Activated T-cell treated with anti-CD3 and anti-CD28 coated beads, Interleukin-2, amount 50 U/mL, for 1 hour (primary cell): Measurements from ENCODE around the gene SMYD3.

Source experiments
- DNase-seq: peaks from one replicate; pipeline ENCODE4 v3.0.0-alpha.2; 2020

The SMYD3 gene

DNA sequence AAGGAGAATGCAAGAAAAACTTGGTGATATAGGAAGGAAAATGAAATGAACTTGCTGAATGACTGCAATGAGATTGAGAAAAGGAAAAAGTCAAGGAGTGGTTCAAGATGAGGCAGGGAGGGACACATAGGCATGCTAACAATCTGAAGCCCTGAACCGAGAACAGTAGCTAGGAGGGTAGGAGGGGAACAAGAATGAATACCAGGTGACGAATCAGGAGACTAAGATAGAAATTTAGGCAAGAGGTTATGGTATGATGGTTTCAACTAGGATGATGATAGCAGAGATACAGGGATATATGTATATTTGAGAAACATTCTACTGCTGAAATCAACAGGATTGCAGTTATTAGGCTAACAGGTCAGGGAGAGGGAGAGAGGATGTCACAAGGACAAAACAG is 44.1 kb downstream of the SMYD3 start:
- DNase-seq: no peak

DNA sequence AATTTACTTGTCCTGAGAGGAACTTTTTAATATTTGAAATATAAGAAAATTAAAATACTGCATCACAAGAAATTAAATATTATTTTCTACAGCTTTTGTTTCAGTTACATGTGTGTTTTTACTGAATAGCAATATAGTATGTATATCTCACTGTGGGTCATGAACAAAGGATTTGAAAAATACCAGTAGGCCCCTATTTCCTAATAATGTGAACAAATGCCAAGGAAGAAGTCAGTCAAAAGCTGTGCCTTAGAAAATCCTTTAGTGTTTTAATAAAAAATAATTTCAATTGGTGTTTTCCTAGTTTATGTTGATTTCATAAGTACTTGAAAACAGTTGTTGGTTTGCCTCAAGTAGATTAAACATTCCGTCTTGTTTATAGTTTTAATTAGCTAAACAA is 46.7 kb downstream of the SMYD3 start:
- DNase-seq: no peak

DNA sequence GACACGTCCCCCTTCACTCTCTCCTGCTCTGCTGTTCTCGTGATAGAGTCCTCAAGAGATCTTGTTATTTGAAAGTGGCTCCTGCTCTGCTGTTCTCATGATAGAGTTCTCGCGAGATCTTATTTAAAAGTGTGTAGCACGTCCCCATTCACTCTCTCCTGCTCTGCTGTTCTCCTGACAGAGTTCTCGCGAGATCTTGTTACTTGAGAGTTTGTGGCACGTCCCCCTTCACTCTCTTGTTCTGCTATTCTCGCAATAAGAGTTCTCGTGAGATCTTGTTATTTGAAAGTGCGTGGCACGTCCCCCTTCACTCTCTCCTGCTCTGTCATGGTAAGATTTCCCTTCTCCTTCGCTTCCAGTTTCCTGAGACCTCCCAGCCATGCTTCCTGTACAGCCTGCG is 47.9 kb downstream of the SMYD3 start:
- no peak for DNase-seq

DNA sequence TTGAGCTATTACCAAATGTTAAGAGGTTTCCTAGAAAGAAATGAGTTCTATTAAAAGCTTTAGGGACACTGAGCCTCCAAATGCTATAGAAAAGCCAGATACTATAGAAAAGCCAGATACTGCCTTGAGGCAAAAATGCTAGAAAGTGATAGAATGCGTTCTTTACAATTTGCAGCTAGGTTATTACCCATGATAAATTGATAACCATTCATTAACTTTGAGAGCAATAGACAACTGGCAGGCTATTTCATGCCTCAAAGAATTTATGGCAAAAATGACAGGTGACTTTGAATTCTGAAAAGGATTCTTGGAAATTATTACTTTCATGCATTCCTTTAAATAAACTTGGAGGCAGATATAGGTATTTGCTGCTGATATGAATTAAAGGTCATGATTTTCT is 51.6 kb downstream of the SMYD3 start:
- DNase-seq: no peak

DNA sequence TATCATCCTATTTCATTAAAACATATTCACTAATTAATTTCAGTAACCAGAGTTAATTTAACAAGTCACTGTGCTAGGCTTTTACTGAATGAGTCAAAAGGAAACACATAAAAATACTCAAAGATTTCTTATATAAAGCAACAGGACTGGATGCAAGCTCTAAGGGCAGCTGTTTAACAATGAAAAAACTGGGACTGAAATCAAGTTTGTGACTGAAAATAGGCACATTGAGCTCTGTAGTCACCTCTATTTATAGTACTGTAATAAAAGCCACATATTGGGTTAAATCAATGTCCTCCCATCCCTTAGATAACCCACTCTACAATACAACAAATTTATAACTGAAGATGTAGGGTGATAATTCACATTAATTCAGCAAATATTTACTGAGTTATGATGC is 52.4 kb downstream of the SMYD3 start:
- DNase-seq: no peak

DNA sequence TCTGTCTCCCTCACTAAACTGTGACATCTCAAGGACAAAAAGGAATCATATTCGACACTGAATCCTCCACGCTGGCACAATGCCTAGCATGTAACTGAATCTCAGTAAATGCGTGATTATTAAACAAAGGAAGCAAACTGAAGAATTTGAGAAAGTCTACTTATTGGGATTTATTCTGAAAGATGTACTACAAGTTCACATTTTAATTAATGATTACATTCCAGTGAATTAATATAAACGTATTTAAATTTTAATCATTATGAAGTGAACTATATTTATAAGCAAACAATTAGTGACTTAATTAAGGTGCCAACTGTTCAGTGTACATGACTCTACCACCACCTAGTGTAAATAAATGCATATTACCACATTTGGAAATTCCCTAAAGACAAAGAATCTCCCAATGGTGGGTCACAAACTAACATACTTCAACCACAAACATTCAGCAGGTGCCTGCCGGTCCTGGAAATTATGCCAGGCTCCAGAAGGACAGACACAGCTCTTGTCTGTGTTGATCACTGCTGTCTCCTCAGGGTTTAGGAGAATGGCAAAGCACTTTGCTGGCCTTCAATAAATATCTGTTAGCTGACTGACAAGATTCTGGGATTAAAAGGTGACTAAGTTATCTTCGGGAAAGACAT is 56.3 kb downstream of the SMYD3 start:
- no peak for DNase-seq

DNA sequence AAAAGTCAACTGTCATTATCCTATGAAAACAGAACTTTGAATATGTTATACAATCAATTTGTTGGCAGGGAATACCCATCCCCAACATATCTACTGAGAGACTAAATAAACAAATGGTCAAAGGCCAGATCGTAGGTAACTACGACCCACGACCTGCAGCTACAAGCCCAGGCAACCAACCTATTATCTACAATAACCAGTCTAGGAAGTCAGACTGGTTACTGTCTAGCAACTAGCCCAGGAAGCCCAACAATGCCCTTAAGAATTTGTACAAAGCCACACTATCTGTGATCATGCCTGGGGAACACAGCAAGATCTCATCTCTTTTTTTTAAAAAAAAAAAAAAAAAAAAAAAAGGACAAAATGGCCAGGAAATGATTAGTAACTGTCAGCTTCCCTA is 58.7 kb downstream of the SMYD3 start:
- no peak for DNase-seq

DNA sequence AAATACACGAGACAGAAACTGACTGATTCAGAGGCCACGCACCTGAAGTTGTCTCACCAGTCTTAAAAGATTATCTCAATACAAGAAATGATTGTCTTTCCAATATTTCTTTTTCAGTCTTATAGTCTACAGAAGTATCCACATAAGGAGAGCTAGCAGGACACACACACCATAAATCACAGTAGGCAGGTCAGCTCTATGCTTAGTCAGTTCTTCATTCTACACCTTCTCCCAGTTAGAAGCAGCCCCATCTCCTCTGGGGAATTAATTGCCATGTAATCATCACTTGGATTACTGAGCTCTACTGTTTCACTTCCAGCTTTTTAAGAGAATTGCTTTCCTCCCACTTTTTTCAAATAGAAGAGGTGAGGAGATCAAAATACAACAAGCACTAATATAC is 59.6 kb downstream of the SMYD3 start:
- no peak for DNase-seq

DNA sequence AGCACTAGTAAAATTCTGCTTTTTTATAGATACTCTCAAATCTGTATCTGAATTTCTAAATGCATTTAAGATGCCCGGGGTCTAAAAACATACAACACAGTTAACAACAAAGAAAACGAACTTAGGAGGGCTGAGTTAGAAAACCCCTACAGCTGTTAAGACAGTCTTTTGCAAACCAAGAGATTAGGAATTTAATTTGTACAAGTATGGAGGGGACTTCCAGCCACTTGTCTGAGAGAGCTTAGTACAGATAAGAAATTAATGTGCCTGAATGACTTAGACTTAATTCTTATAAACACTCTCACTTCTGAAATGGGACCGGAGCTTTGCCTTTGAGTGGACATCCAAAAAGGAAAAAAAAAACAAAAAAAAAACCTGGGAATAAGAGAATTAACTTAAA is 61.6 kb downstream of the SMYD3 start:
- DNase-seq: no peak

DNA sequence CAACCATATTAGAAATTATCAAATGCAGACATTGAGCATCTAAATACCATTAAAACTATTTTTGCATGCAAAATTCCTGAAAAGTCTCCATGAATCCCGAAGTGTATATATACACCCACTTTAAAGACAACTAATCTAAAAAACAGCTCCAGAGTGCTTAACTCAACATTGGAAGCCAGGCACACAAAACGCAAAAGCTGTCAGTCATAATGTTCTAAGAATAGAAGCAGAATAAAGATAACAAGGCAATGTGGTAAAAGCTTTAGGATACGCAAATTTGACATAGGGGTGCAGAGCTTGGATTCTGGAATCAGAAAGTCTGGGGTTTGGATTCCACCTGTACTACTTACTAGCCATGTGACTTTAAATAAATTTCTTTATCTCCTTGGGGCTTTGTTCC is 62.5 kb downstream of the SMYD3 start:
- no peak for DNase-seq

DNA sequence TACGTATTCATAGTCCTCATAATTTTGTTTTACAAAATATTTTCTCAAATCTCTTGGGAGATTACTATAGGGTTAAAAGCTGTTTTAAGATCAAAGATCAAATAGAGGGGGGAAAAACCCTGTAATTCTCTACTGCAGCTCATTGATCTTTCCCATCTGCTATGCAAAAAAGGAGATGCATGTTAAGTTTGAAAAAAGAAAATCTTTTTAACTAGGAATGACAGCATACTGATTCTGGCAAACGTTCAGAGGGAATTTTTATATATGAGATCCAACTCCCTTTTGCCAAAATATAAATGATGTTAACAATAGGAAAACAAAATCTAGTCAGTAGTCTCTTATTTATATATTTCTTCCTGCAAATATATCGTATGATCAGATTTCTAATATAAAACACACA is 69.1 kb downstream of the SMYD3 start:
- DNase-seq: no peak

DNA sequence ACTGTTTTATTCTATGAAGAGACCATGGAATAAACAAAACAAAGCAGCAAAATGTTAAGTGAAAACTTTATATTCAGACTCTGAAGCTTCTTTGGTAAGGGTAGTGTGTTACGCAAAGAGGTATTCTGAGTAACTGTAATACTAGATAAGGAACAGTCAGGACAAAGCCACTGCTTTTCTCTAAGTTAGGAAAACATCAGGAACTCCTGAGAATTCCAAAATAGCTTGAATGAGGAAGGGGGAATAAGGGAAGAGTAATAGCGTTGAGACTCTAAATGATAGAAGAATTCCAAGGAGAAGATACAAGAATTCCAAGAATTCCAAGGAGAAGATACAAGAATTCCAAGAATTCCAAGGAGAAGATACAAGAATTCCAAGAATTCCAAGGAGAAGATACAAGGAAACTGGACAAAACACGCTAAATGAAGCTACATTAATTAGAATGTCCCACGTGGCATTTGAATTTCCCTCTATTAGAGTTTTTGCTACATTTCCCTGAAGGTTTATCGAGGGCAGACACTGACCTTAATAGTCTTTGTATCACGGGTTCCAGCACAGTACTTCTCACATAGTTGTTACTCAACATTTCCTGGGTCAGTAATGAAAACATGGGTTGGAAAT is 71.5 kb downstream of the SMYD3 start:
- no peak for DNase-seq

DNA sequence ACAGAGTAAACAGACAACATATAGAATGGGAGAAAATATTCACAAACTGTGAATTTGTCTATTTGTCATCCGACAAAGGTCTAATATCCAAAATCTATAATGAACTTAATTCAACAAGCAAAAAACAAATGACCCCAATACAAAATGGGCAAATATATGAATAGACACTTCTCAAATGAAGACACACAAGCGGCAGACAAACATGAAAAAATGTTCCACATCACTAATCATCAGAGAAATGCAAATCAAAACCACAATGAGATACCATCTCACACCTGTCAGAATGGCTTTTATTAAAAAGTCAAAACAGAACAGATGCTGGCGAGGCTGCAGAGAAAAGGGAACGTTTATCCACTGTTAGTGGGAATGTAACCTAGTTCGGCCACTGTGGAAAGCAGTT is 72.7 kb downstream of the SMYD3 start:
- no peak for DNase-seq

DNA sequence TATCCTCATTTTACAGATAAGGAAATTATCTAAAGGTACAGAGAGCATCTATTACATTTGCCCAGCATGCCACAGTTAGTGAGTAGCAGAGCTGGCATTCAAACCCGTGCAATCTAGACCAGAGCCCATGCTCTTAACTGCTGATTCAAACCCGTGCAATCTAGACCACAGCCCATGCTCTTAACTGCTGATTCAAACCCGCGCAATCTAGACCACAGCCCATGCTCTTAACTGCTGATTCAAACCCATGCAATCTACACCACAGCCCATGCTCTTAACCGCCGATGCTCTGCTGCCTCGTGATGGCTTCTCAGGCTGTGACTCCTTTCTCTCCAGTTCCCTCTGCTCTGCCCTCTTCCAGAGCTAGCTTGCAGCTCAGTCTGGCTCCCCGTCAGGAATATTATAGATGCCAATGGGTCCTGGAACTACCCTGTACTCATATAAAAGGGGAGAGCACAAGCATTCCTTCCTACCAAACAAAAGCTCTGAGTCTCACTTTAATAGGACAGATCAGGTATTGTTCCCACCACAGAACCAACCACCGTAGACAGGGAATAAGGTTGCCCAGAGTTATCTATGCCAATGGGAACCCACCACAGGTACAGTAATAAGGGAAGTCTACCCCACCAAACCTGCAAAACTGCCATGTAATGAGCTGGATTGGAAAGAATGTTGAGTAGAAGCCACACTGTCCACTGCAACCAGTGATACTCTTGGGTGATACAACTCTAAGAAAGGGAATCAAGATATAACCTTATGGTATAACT is 78.4 kb downstream of the SMYD3 start:
- no peak for DNase-seq

DNA sequence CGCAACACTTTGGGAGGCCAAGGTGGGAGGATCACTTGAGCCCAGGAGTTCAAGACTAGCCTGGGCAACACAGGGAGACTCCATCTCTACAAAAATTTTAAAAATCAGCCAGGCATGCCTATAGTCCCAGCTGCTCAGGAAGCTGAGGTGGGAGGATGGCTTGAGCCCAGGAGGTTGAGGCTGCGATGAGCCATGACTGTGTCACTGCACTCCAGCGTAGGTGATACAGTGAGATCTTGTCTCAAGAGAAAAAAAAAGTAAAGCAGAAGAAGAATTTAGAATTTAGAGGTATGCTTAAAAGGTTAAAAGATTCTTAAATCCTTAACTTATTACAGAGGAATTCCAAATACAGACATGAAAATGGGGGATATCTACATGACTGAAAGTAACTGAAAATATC is 79.5 kb downstream of the SMYD3 start:
- DNase-seq: no peak

DNA sequence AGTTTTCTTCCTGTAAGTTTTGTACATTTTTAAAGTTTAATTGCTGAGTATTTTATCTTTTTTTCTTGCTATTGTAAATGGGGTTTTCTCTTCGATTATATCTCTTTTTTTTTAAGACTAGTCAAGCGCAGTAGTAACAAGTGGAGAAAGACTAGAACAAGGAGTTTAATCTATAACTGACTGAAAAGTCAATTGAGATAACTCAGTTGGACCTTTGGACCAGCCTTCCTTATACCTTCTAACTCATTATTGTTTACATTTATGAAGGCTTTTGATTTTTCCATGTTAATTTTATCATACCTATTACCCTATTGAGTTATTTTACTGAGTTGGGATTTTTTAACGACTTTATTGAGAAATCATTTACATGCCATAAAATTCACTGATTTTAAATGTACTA is 81.2 kb downstream of the SMYD3 start:
- no peak for DNase-seq

DNA sequence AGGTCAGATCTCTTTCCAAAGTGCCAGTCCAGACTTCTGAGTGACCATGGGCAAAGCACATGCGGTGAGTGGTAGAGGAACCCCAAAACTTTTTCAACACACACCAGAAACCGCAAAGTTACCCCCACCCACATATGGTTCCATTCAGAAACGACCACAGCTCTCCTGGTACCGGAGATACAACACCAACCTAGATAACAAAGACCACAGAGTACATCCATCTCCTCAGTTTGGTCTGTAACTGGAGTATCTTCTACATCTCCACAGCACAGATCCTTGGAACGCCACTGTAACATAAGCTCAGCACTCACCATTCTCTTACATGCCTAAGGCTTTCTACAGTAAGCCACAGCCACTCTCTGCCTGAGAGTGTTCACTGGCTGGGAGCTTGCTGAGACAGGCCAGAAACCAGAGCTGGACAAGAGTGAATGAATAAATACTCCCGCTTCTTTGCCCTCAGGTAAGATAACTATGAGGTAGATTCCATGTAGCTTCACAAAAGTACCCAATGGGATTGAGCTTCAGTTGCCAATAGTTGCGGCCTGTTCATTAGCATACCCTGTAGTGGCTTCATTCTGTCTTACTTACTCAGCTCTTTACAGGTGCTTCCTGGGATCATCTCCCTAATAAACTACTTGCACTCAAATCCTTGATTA is 81.8 kb downstream of the SMYD3 start:
- no peak for DNase-seq

DNA sequence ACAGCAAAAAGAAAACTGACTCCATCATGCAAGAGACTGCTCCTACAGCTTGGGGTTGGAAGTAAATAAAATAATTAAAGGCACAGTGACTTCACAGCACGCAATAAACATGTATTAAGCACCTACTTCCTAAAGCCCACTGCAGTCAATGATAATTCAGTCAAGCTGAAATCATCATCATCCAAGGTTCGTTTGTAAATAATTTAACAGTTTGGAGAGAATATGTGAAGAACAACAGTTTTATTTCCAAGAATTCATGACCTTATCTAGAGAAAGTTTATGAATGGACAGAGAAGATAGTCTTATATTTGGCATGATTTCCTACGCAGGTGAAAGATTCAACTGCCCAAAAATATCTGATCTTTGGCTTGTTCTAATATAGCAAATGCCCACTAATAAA is 86.8 kb downstream of the SMYD3 start:
- DNase-seq: no peak

DNA sequence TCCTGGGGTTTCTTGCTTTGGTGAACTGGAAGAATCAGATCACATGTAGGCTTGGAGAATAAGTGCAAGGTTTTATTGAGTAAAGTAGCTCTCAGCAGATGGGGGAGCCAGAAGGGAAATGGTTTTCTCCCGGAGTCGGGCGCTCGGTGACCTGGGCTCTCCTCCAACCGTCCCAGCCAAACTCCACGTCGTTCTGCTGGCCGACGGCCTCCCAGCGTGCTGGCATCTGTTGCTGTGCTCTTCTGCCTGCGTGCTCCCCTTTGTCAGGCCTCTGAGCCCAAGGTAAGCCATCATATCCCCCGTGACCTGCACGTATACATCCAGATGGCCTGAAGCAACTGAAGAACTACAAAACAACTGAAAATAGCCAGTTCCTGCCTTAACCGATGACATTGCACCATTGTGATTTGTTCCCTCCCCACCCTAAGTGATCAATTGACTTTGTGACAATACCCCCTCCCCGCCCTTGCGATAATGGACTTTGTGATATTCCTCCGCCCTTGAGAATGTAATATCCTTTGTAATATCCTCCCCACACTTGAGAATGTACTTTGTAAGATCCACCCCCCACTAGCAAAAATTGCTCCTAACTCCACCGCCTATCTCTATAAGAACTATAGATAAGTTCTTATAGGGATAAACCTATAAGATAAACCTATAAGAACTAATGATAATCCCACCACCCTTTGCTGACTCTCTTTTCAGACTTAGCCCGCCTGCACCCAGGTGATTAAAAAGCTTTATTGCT is 88.3 kb downstream of the SMYD3 start:
- DNase-seq: no peak

DNA sequence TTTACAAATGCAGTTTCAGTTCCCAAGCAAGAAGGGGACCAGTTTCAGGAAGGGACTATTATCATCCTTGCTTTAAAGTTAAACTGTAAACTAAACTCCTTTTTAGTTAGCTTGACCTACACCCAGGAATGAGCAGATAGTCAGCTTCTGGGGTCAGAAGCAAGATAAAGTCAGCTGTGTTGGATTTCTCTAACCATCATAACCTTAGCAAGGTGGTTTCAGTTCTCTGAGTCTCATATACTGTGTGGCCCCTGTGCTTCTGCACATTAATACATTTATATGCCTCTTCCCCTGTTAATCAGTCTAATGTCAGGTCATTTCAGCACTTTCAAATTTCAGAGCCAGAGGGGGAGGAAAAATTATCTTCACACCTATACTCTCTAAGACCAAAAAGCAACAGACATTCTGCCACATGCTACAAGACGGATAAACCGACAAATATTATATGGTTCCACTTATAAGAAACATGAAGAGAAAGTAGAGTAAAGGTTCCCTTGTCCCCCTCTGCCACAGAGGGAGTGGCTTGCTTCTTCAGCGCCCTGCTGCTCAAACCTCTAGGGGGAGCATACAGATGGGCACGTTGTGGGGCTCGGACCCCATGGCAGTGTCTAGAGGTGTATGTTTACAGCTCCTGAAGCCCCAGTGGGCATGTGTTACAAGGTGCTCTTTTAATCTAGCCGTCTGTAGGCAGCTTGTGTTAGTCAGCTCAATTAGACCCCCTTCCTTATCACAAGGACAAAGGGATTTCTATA is 89.1 kb downstream of the SMYD3 start:
- no peak for DNase-seq

DNA sequence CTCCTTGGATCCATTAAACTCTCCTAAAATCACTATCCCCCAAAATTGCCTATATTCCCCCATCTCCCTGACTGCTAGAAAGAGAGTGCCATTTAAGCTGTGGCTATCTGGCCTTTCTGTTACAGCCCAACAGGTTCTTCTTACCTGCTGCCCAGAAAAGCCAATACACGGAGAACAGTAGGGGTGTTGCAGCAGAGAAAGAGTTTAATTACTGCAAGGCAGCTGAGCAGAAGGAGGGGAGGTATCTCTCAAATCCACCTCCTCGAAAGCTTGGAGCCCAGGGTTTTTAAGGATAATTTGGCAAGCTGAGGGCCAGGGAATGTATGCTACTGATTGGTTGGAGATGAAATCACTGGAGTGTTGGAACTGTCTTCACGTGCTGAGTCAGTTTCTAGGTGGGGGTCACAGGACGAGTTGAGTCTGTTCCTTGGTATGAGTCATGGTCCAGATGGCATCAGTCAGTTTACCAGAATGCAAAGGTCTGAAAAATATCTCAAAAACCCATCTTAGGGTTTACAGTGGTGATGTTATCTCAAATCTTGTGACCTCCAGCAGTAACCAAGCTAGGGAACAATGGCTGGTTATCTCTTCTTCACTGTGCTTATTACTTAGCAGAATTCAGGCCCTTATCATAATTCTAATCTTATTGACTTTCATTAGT is 89.8 kb downstream of the SMYD3 start:
- no peak for DNase-seq

DNA sequence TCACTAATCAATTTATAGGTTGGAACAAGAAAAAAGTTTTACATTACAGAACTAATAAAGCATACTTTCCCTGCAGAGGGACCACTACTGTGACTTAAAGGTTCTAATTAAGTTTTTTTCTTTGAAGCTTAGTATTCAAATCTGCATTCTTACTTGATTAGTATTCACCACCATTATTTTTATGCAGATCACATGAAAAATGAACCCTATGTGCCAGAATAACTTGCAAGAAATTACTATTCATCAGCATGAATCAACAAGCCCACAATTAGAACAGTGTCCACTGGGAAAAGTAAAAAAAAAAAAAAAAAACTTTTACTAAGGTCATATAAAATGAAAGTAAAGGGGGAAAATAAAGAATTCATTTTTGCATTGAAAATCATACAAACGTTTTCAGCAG is 90.8 kb downstream of the SMYD3 start:
- DNase-seq: no peak
